ENCODE data around the gene GPRC6A.
"Not testable (repeated sequence)": the region's sequence is repeated elsewhere in the genome, so short reads cannot be mapped to it uniquely, and the experiment has no call there.

The GPRC6A gene, protein sequence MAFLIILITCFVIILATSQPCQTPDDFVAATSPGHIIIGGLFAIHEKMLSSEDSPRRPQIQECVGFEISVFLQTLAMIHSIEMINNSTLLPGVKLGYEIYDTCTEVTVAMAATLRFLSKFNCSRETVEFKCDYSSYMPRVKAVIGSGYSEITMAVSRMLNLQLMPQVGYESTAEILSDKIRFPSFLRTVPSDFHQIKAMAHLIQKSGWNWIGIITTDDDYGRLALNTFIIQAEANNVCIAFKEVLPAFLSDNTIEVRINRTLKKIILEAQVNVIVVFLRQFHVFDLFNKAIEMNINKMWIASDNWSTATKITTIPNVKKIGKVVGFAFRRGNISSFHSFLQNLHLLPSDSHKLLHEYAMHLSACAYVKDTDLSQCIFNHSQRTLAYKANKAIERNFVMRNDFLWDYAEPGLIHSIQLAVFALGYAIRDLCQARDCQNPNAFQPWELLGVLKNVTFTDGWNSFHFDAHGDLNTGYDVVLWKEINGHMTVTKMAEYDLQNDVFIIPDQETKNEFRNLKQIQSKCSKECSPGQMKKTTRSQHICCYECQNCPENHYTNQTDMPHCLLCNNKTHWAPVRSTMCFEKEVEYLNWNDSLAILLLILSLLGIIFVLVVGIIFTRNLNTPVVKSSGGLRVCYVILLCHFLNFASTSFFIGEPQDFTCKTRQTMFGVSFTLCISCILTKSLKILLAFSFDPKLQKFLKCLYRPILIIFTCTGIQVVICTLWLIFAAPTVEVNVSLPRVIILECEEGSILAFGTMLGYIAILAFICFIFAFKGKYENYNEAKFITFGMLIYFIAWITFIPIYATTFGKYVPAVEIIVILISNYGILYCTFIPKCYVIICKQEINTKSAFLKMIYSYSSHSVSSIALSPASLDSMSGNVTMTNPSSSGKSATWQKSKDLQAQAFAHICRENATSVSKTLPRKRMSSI

DNA sequence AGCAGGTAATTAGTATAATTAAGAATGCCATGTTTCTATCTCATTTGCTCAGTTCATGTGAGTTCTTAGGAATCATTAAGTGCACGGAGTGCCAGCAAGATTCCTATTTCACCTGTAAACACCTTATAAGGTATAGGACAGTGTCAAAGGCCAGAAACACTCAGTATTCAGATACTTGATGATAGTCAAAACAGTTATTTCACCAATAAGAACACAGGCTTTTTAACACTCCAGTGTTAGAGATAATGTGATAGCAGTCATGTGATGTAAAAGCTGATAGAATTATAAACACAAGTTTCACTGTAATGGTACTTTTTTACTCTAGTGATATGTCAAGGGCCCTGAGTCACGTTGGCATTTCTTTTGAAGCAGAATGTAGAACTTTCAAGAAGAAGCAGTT is at the start of gene GPRC6A:
TSS of gene GPRC6A (minus strand) at position 101 of the 400 bp plus-strand sequence. CDS start at position 31, 70 bp downstream.
- no peak for DNase-seq (ENCODE audit: low read depth in 2 of 2)

DNA sequence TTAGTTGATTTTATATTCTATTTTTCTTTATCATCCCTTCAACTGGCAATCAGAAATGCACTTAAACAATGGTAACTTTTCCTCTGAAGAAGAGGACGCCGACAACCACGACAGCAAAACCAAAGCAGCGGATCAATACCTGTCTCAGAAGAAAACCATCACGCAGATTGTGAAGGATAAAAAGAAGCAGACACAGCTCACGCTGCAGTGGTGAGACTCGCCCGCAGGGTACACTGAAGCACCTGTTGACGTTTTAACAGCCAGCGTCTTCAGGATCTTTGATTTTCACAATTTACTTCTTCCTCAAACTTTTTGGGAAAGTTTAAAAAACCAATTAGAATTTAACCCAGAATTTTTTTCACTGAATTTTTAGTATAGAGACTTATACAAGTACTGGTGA is 48.9 kb upstream of the GPRC6A start:
- no peak for DNase-seq (ENCODE audit: low read depth in 2 of 2)

DNA sequence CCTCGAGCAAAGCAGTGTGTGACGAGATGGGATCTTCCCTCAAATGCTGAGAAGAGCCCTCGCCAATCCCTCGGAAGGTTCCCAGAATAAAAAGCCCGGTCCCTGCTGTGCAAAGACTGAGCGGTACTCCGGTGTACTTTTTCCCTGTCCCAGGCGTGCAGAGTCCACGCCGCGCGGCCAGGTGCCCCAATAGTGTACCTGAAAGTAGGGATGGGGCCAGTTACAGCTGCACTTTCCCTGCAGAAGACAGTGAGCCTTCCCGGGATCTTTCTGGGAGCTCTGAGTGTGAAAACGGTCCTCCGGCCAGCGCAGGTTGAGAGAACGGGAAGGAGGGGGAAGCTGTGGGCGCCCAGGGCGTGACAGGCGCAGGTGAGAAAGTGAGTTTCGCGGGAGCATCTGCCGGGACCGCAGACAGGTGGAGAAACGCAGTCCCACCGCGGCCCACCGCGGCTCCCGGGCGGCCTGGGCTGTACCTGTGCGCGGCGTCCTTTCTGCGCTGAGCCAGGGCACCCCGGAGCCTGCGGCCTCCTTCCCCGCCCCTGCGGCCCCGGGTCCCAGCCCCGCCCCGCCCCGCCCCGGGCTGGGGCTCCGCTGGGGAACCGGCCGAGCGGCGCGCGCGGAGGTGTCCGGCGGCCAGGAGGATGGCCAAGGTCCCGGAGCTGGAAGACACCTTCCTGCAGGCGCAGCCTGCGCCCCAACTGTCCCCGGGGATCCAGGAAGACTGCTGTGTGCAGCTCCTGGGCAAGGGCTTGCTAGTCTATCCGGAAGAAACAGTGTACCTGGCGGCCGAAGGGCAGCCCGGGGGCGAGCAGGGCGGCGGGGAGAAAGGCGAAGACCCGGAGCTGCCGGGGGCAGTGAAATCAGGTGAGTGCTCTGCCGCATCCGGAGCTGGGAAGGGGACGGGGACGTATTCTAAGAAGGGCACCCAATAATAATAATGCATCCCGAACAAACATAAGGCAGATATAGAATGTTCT is 48.0 kb upstream of the GPRC6A start, which contains the start of gene RFX6:
TSS of gene RFX6 (plus strand) at position 608 of the 977 bp plus-strand sequence. CDS start at position 642, 34 bp downstream.
- DNase-seq (ENCODE audit: low read depth in 2 of 2), result no peak

DNA sequence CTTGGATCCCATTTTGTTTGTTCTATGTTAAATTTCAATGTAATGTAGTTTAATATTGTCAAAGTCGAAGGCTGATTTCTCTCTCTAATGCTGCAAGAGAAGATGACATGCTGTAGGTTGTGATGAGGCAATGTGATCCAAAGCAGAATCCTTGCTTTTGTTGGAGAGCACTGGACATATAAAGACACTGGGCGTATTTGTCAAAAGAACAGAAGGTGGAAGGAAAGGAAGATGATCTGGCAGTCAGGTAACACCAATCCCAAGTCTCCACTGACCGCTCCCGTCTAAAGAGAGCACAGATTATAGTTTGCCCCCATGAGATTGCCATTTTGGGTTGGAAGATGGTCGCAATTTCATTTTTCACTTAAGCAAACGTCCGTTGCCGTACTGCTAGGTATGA is 47.2 kb upstream of the GPRC6A start:
- no peak for DNase-seq (ENCODE audit: low read depth in 2 of 2)

DNA sequence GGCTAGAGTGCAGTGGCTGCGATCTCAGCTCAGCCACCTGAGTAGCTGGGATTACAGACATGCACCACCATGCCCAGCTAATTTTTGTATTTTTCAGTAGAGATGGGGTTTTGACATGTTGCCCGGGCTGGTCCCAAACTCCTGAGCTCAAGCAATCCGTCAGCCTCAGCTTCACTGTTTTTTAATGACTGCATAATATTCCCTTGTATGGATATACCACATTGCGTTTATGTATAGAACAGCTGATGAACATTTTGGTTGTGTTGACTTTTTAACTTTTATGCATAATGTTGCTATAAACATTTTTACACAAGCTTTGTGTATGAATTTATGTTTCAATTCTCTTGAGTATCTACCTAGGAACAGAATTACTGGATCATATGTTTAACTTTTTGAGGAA is 43.9 kb upstream of the GPRC6A start:
- no peak for DNase-seq (ENCODE audit: low read depth in 2 of 2)

DNA sequence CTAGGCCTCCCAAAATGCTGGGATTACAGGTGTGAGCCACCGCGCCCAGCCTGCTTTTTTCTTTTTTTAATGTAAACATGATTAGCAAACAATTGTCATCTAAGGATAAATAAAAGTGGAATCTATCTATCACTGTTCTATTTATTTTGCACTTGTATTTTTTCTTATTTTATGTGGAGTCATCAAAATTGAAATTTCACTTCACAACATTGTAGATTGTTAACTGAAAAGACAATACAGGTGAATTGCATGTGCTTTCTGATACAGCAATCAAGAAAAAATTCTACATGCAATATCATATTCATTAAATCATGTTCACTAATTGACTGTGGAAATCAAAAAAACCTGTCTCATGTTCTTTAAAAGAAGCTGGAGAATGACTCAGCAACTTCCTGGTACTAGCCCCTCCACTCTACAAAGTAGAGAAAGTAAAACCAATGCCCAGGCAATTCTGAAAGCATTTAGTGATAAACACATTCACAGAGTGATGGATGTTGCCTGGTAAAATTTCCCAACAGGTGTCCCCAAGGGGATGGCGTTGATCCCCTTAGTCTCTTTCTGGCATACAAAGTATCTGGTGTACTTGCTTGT is 37.5 kb upstream of the GPRC6A start:
- DNase-seq (ENCODE audit: low read depth in 2 of 2), result no peak

DNA sequence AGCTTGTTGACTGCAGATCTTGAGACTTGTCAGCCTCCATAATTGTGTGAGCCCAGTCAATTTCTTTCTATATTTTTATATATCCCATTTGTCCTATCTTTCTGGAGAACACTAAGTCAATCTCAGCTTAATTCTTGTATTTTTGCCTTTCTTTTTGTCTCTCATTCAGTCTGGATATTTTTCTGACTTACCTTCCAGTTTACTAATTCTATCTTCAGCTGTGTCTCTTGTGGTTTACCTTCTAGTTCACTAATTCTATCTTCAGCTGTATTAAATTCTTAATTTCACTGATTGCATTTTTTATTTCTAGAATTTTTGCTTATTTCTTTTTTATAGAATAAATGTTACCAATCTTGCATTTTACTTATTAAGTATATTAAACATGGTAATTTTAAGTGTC is 30.4 kb upstream of the GPRC6A start:
- no peak for DNase-seq (ENCODE audit: low read depth in 2 of 2)

DNA sequence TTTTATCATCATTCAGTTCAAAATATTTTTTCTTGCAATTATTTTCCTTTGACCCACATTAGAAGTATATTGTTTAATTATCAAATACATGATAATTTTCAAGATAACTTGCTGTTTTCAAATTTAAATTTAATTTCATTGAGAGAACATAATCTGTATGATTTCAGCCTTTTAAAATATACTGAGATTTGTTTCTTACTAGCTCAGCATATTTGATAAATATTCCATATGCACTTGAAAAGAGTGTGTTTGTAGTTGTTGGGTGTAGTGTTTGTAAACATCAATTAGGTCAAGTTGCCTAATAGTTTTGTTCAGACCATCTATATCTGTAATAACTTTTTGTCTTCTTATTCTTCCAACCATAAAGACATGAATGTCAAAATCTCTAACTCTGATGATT is 29.2 kb upstream of the GPRC6A start:
- no peak for DNase-seq (ENCODE audit: low read depth in 2 of 2)

DNA sequence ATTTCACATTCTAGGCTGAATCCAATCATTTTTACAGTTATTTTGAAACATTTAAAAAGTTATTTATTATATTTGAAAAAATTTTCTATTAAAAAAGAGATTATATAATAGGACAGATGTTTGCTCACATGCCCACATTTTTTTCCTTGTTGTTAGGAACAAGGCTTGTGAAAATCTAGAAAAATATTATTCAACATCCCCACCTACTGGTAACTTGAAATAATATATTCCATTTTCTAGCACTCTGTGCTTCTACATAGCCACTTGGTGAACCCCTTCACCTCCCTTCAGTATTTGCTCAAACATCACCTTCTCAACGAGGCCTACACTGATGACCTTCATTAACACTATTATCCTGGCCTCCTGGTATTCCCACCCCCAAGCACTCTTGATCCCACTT is 18.3 kb upstream of the GPRC6A start:
- DNase-seq (ENCODE audit: low read depth in 2 of 2), result no peak

DNA sequence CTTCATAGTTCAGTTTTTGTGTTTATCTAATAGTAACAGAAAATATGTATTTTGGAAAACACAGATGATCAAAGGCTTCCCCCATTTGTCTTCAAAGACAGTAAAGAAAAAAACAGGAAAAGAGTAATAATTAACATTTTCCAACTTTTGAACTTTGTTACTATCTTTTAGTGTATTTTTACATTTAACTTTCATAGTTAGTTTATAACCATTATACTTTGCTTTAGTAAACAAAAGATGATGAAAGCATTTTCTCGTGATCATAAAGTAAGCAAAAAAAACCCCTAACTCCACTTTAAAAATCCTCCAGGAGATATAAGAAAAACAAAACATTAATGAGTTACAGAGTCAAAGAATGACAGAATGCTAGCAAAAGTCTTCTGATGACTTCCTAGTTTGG is 13.6 kb upstream of the GPRC6A start:
- DNase-seq (ENCODE audit: low read depth in 2 of 2), result no peak

DNA sequence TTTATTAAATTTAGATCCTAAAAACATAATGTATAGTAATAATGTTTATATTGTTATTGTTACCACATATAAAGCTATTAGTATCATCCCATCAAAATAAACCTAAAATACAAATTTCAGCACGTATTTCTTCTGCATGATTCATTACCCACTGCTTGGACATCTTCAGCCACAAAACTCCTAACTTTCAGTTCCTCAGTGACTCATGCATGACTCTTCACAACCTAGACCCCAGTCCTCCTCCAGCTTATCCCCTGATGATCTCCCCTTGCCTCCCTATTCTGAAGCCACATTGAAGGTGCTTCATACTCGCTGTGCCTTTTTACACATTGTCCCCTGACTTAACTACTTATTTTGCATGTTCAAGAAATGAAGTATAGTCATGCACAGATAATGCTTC is 11.2 kb upstream of the GPRC6A start:
- DNase-seq (ENCODE audit: low read depth in 2 of 2), result no peak

DNA sequence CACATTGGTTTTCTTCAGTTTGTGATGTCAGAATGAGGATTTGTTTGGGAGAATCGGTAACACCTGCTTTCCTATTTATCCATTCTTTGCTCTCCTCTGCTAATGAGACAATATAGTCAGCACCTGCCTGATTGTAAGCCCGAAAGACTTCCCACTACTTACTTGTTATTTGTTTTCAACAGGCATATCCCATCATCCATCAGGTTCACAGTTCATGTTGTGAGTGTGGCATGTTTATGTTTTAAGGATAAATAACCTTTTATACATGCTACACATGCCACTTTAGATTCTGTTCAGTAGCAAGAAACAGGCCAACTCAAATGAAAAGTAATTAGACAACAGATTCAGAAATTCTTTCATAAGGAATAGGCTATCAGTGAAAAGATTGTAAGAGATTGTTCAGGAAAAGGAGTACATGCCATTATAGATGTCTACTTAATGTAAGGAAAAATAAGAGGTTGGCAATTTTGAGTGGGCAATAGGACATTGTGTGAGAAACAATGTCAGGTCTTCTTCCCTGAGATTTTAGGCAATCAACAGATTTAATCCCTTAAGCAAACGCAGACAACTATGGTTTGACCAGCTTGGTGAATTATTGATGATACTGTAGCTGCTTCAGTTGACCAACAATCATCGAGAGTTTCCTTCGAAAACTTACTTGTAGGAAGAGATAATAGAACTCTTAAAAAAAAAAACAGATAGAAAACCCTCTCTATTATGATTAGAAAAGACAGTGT is 7.9 kb upstream of the GPRC6A start:
- DNase-seq (ENCODE audit: low read depth in 2 of 2), result no peak

DNA sequence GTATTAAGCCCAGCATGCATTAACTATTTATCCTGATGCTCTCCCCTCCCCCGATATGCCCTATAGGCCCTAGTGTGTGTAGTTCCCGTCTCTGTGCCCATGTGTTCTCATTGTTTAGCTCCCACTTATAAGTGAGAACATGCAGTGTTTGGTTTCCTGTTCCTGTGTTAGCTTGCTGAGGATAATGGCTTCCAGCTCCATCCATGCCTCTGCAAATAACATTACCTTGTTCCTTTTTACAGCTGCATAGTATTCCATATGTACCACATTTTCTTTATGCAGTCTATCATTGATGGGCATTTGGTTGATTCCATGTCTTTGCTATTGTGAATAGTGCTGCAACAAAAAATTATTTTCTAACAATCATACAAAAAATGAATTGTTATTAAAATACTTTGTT is 5.6 kb upstream of the GPRC6A start:
- not testable (repeated sequence) for DNase-seq (ENCODE audit: low read depth in 2 of 2)

DNA sequence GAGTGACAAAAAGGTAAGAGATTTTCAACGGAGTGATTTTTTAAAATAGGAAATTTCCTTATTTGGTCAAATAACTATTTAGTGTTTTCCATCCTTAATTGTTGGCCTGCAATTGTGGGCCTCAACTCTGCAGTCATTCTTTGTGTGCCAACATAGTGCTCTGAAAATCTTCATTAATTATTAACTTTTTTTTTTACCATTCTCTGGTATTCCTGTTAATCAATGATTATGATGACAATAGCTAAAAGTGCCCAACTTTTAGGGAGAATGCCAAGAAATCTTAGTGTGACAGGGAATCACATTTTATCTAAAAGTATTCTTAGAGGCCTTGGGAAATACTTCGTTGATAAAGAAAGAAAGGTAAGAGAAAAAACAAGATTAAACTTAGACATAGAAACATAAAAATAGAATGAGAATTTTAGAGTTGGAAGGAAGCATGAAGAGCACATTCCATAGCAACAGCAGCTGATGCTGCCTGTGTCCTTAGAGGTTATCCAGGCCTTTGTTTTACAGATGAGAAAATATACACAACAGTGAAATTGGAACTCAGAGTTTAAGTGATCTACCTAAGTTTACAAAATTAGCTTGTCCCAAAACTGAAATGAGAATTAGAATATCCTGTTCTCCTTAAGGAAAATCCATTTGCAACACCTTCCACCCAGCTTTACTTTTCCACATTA is 1.2 kb downstream of the GPRC6A start:
- no peak for DNase-seq (ENCODE audit: low read depth in 2 of 2)

DNA sequence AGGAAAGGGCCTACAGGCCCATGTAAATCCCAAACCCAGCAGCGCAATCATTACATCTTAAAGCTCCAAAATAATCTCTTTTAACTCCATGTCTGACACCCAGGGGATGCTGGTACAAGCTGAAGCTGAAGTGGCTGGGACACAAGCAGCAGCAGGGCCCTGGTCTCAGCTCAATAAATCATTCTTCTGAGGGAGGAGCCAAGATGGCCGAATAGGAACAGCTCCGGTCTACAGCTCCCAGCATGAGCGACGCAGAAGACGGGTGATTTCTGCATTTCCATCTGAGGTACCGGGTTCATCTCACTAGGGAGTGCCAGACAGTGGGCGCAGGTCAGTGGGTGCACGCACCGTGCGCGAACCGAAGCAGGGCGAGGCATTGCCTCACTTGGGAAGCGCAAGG is 12.5 kb downstream of the GPRC6A start:
- DNase-seq (ENCODE audit: low read depth in 2 of 2), result not testable (repeated sequence)

DNA sequence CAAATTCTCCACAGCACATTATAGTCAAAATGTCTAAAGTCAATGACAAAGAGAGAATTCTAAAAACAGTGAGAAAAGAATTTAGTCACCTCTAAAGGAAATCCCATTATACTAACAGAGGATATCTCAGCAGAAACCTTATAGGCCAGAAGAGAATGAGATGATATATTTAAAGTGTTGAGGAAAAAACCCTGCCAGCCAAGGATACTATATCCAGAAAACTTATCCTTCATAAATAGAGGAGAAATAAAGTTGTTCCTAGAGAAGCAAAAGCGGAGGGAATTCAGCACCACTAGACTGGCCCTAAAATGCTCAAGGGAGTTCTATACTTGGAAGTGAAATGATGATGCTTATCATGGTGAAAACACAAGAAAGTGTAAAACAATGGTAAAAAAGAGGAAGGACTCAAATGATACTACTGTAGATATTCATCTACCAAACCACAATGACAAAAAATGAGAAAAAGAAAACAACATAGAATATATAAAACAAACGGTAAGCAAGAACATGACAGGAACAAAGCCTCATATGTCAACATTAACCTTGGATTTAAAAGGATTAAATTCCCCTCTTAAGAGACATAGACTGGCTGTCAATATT is 16.7 kb downstream of the GPRC6A start:
- no peak for DNase-seq (ENCODE audit: low read depth in 2 of 2)

DNA sequence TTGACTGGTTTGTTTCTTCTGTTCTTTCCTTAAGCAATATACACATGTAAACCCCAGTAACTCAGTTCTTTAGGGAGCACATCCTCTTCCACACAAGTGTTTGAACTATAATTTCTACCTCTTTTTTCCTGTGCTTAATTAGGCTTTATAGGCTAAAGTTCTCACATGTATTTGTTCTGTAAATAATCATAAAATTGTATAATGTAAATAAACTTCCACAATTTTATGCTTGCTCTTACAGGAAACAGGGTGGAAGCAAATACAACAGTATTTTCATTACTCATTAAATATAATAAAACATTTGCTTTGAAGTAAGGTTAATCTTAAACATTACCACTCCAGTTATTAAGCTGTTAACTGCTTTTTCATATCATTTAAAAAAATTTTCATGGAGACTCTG is 26.9 kb downstream of the GPRC6A start:
- no peak for DNase-seq (ENCODE audit: low read depth in 2 of 2)

DNA sequence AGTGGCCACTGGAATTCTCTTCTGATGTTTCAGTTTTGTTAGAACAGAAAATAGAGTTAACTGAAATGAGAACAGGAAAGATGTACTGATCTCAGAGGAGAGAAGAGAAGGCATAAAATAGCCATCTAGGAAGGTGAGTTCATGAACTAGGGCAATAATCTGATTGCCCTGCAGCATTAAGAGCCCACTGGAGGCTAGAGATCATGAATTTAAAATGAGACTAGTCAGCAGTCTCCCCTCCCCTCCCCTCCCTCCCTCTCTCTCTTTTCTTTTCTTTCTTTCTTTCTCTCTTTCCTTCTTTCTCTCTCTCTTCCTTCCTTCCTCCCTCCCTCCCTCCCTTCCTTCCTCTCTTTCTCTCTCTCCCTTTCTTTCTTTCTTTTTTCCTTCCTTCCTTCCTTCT is 28.9 kb downstream of the GPRC6A start:
- no peak for DNase-seq (ENCODE audit: low read depth in 2 of 2)

DNA sequence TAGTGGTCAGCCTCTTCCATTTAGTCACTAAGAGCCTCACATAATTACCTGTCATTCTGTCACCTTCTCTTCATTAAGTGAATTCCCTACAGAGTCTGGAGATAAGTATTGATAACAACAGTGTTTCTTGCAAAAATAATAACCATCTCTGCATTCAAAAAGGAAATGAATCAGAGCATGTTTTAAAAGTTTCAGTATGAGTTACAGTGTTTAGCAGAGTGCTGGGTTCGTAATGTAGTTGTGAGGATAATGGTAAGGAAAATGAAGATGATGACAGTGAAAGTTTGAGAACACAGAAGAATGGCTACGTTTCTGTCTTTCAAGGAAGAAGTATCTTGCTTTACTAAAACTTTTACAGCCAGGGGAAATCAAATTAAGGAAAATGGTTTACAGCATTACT is 31.3 kb downstream of the GPRC6A start:
- DNase-seq (ENCODE audit: low read depth in 2 of 2), result no peak
